K562 (cell line): ENCODE data around the gene ARHGAP25. TPM values are rescaled to one million over a fixed set of nuclear protein-coding genes. Genes with fewer than 3 reads are reported as not detected.

Experiments used
- ATAC-seq: fragments of 200-7000 bp; cut with Tn5 transposase; 3 replicates; pipeline ENCODE4 v1.9.1; 2020; ENCODE audit warnings: moderate library complexity
- BruUV-seq: library from RNA; stranded (reverse); fragments of 400-500 nt; replicated peaks from 2 replicates; lab custom pipeline; 2021; lab: Mats Ljungman, UMichigan
- CTCF ChIA-PET: fragments of 300-600 bp; formaldehyde crosslinking; extraction: SDS; loops from one replicate; lab custom pipeline; 2021; ENCODE audit warnings: low intra/inter-chr PET ratio; lab: Yijun Ruan, JAX
- POLR2A ChIA-PET: fragments of 300-600, 350-650 bp; sonication (Branson Sonifier 250); formaldehyde crosslinking; extraction: SDS; loops from one replicate; lab custom pipeline; 2021; ENCODE audit warnings: antibody characterized with exemption, inconsistent platforms; lab: Yijun Ruan, JAX
- DNase-seq, 4 experiments: peaks; one replicate each; pipeline versions ENCODE4 v3.0.0 to v3.0.0-alpha.2; 2011 to 2018; ENCODE audit warnings: low spot score in 3 of 4, mixed read lengths in 3 of 4; ENCODE audit errors: extremely low read depth in 1 of 4
- FAIRE-seq: peaks from 2 replicates; lab custom pipeline; 2011; peaks lifted over from hg19 to GRCh38; lab: Jason Lieb, UNC
- H2AFZ ChIP-seq: 2 replicates; pipeline ENCODE4 v1.6.0; 2011; ENCODE audit warnings: low read depth, low read length, control low read depth, inconsistent platforms
- H3K27ac ChIP-seq: fragments of 200-600 bp; 3 replicates; pipeline ENCODE4 v1.8.0; 2011; ENCODE audit warnings: low read depth, mild to moderate bottlenecking, control low read depth, inconsistent platforms, low read length, moderate library complexity, mixed read lengths; ENCODE audit errors: extremely low read depth
- H3K27me3 ChIP-seq, 2 experiments: fragments of 300-600 bp in 1 of 2; 2 replicates in 1 of 2; 3 replicates in 1 of 2; pipeline versions ENCODE4 v1.6.0 to v1.8.0; 2011; ENCODE audit warnings: inconsistent platforms in 2 of 2, low read length in 2 of 2, mild to moderate bottlenecking in 1 of 2, mixed read lengths in 1 of 2, moderate library complexity in 1 of 2; ENCODE audit not compliant: control insufficient read depth in 2 of 2, insufficient read depth in 2 of 2
- H3K36me3 ChIP-seq: fragments of 300-600 bp; 3 replicates; pipeline ENCODE4 v1.8.0; 2011; ENCODE audit warnings: mild to moderate bottlenecking, low read length, inconsistent platforms; ENCODE audit not compliant: control insufficient read depth, insufficient read depth
- H3K4me1 ChIP-seq, 2 experiments: fragments of 200-600 bp in 1 of 2; replicated peaks in 1 of 2; 2 replicates in 1 of 2; 3 replicates in 1 of 2; pipeline versions ENCODE4 v1.5.1 to v1.8.0; 2011; ENCODE audit warnings: inconsistent platforms in 2 of 2, low read length in 2 of 2, mild to moderate bottlenecking in 1 of 2, mixed read lengths in 1 of 2, moderate library complexity in 1 of 2; ENCODE audit not compliant: control insufficient read depth in 2 of 2, insufficient read depth in 2 of 2
- H3K4me2 ChIP-seq: 2 replicates; pipeline ENCODE4 v1.6.1; 2011; ENCODE audit warnings: low read length, control low read depth, inconsistent platforms, mixed read lengths; ENCODE audit not compliant: insufficient read depth
- H3K4me3 ChIP-seq: fragments of 200-600 bp; sonication (generic), shearing (Covaris generic); 2 replicates; pipeline ENCODE4 v1.5.1; 2016; ENCODE audit warnings: control low read depth, inconsistent platforms
- H3K79me2 ChIP-seq: fragments of 200-600 bp; 3 replicates; pipeline ENCODE4 v1.8.0; 2011; ENCODE audit warnings: low read length, inconsistent platforms; ENCODE audit not compliant: control insufficient read depth, insufficient read depth
- H3K9ac ChIP-seq, 2 experiments: 2 replicates each; pipeline versions ENCODE4 v1.6.0 to v1.6.1; 2011; ENCODE audit warnings: low read depth in 2 of 2, low read length in 2 of 2, control low read depth in 1 of 2, inconsistent platforms in 1 of 2, mild to moderate bottlenecking in 1 of 2, mixed read lengths in 1 of 2; ENCODE audit not compliant: insufficient read depth in 1 of 2
- H3K9me1 ChIP-seq: one replicate; pipeline ENCODE4 v1.6.0; 2011; ENCODE audit warnings: inconsistent platforms, mild to moderate bottlenecking, low read length, moderate library complexity; ENCODE audit not compliant: control insufficient read depth, insufficient read depth
- H3K9me3 ChIP-seq: replicated peaks from 2 replicates; pipeline ENCODE4 v1.5.1; 2011; ENCODE audit warnings: low read depth, low read length, inconsistent platforms; ENCODE audit not compliant: control insufficient read depth, insufficient read depth
- H4K20me1 ChIP-seq: replicated peaks from 2 replicates; pipeline ENCODE4 v1.6.1; 2011; ENCODE audit warnings: low read length, inconsistent platforms, mixed read lengths; ENCODE audit not compliant: control insufficient read depth, insufficient read depth
- CEBPG ChIP-seq, 3 experiments: fragments of 200-800 bp in 1 of 3; sonication (Bioruptor generic) in 1 of 3; sonication (generic) in 1 of 3; formaldehyde crosslinking in 1 of 3; IDR thresholded peaks in 2 of 3; conservative IDR thresholded peaks in 1 of 3; 2 replicates each; pipeline versions ENCODE4 v1.6.1 to v1.8.0; 2016 to 2022; ENCODE audit warnings: missing compliant biosample characterization in 2 of 3, missing genetic modification characterization in 2 of 3, mild to moderate bottlenecking in 1 of 3, missing genetic modification reagents in 1 of 3
- CTCFL ChIP-seq: IDR thresholded peaks from 2 replicates; pipeline ENCODE4 v1.6.1; 2011; ENCODE audit warnings: borderline replicate concordance, low read depth, mild to moderate bottlenecking, moderate library complexity, low read length; ENCODE audit not compliant: insufficient read depth, poor library complexity, severe bottlenecking
- FOXJ3 ChIP-seq: sonication (generic); formaldehyde crosslinking; IDR thresholded peaks from 2 replicates; pipeline ENCODE4 v1.4.0; 2020; ENCODE audit warnings: mild to moderate bottlenecking, missing genetic modification reagents
- KLF13 ChIP-seq: fragments of 450-650 bp; IDR thresholded peaks from 2 replicates; pipeline ENCODE4 v1.6.1; 2016; ENCODE audit warnings: missing genetic modification characterization, low read depth, mild to moderate bottlenecking, missing compliant biosample characterization, moderate library complexity, borderline replicate concordance
- NCOA1 ChIP-seq: fragments of 450-650 bp; IDR thresholded peaks from 2 replicates; pipeline ENCODE4 v1.6.1; 2016; ENCODE audit warnings: low read depth
- NCOA6 ChIP-seq: fragments of 450-650 bp; IDR thresholded peaks from 2 replicates; pipeline ENCODE4 v1.6.1; 2017; ENCODE audit warnings: mild to moderate bottlenecking
- TEAD4 ChIP-seq, 2 experiments: sonication (generic) in 1 of 2; formaldehyde crosslinking in 1 of 2; IDR thresholded peaks; 2 replicates each; pipeline versions ENCODE4 v1.6.1 to v1.8.0; 2012 to 2022; ENCODE audit warnings: borderline replicate concordance in 1 of 2, inconsistent platforms in 1 of 2, low read length in 1 of 2, mild to moderate bottlenecking in 1 of 2, missing genetic modification reagents in 1 of 2
- ZBTB40 ChIP-seq, 2 experiments: fragments of 450-650 bp in 1 of 2; sonication (generic) in 1 of 2; formaldehyde crosslinking in 1 of 2; IDR thresholded peaks; 2 replicates each; pipeline versions ENCODE4 v1.7.1 to v1.9.0; 2016 to 2022; ENCODE audit warnings: inconsistent platforms in 1 of 2, mild to moderate bottlenecking in 1 of 2, missing genetic modification reagents in 1 of 2
- ZKSCAN8 ChIP-seq: fragments of 200-800 bp; sonication (Bioruptor generic); IDR thresholded peaks from 2 replicates; pipeline ENCODE4 v1.6.1; 2016; ENCODE audit warnings: missing genetic modification characterization, missing compliant biosample characterization
- ZNF239 ChIP-seq: fragments of 250-450 bp; sonication (Bioruptor Pico); IDR thresholded peaks from 2 replicates; pipeline ENCODE4 v1.4.0; 2020; ENCODE audit warnings: mild to moderate bottlenecking
- ZNF668 ChIP-seq: fragments of 250-450 bp; sonication (Bioruptor Pico); IDR thresholded peaks from 2 replicates; pipeline ENCODE4 v1.8.0; 2022; ENCODE audit warnings: mild to moderate bottlenecking, inconsistent platforms
- in situ Hi-C: fragments of 300-500 bp; cut with MboI; formaldehyde crosslinking; loops from 4 replicates; pipeline ENCODE4 v1.15.0; 2018; ENCODE audit warnings: inconsistent platforms, mixed read lengths
- intact Hi-C: fragments of 100-400 bp; cut with micrococcal nuclease; formaldehyde crosslinking; loops from 2 replicates; pipeline ENCODE4 v1.14.2; 2022
- polyA plus RNA-seq, 8 experiments: library from polyadenylated mRNA; depleted of rRNA in 4 of 8; stranded (reverse) in 5 of 8; unstranded in 3 of 8; fragments of >200 nt; fragmentation: Nextera tagmentation in 2 of 8; fragmentation: Illumina TruSeq in 1 of 8; extraction: Ambion mirVana in 2 of 8; extraction: Trizol in 1 of 8; gene quantifications; 2 replicates each; pipeline versions ENCODE4 v1.2.1 to v1.2.3, GENCODE V29; 2011 to 2014; ENCODE audit warnings: inconsistent platforms in 1 of 8, missing spikeins in 1 of 8
- total RNA-seq, 7 experiments: library from RNA; depleted of rRNA in 6 of 7; stranded (reverse); fragments of >200 nt in 6 of 7; fragmentation: Illumina TruSeq in 2 of 7; extraction: Trizol in 2 of 7; gene quantifications; 2 replicates each; pipeline versions ENCODE4 v1.2.1 to v1.2.3, GENCODE V29; 2011 to 2021; ENCODE audit warnings: low replicate concordance in 1 of 7

Gene ARHGAP25
- total and polyA plus RNA-seq, 9 of the 15 experiments (the other 6 are each of a cell fraction or from before 2014, with no cell fraction given): 4.9 to 14.8 (median 10.7) TPM

GRCh38 chr2:68865108-68865507 is 130.5 kb downstream of the ARHGAP25 start:
- no peaks in the 10 kb centered on the region for H3K9me3 ChIP-seq
- no peaks in the 10 kb centered on the region for H4K20me1 ChIP-seq
- no peak for ATAC-seq
- FAIRE-seq: no peak
- intact Hi-C loops: no loop called here
- no peaks in the 10 kb centered on the region; a peak in 1 of 5 replicates for H3K27me3 ChIP-seq
- no peaks in the 10 kb centered on the region for H3K9me1 ChIP-seq
- no peak overlapping the region for H3K27ac ChIP-seq
- no peak for DNase-seq
- H2AFZ ChIP-seq: no peak overlapping the region
- no peak overlapping the region for H3K4me2 ChIP-seq
- no peak overlapping the region for H3K9ac ChIP-seq
- no peak overlapping the region for H3K4me3 ChIP-seq
- in situ Hi-C loops: no loop called here
- no peaks in the 10 kb centered on the region for H3K36me3 ChIP-seq
- H3K79me2 ChIP-seq: no peaks in the 10 kb centered on the region
- no peaks in the 10 kb centered on the region; a peak in 2 of 5 replicates for H3K4me1 ChIP-seq
- ChIA-PET POLR2A (interaction anchor here (0.7 kb wide), 1 partner anchor 99 kb away, joined by 5 read pairs; no protein-coding TSS in a partner anchor), CTCF (no interaction called here)
- BruUV-seq: no TSS peak
- TF ChIP-seq ZBTB40 (IDR thresholded peaks at IDR 0.05): no peak
- TF ChIP-seq ZBTB40 (CRISPR knock-in tag; IDR thresholded peaks at IDR 0.05): no peak
- no peak for TF ChIP-seq CTCFL
- no peak for TF ChIP-seq FOXJ3 (CRISPR knock-in tag)
- no peak for TF ChIP-seq ZKSCAN8 (CRISPR knock-in tag)
- TF ChIP-seq NCOA1: no peak
- no peak for TF ChIP-seq TEAD4 (IDR thresholded peaks at IDR 0.05; ENCODE audit: low read length)
- no peak for TF ChIP-seq TEAD4 (CRISPR knock-in tag; IDR thresholded peaks at IDR 0.05; ENCODE audit: borderline replicate concordance)
- no peak for TF ChIP-seq NCOA6
- no peak for TF ChIP-seq ZNF239 (CRISPR knock-in tag)
- no peak for TF ChIP-seq KLF13 (tag)
- TF ChIP-seq ZNF668 (CRISPR knock-in tag): no peak
- TF ChIP-seq CEBPG (CRISPR knock-in tag; IDR thresholded peaks at IDR 0.05): no peak
- no peak for TF ChIP-seq CEBPG (tag; conservative IDR thresholded peaks at IDR 0.05 in 1 of 2, IDR thresholded peaks at IDR 0.05 in 1 of 2)
